ENCODE data around the gene PGA3.
"Not testable (repeated sequence)": the region's sequence is repeated elsewhere in the genome, so short reads cannot be mapped to it uniquely, and the experiment has no call there.

- not testable (repeated sequence) for TF ChIP-seq PPARA (CRISPR knock-in tag; IDR thresholded peaks at IDR 0.05; ENCODE audit: borderline replicate concordance); ESRRG (CRISPR knock-in tag; IDR thresholded peaks at IDR 0.05); POU6F1 (CRISPR knock-in tag; IDR thresholded peaks at IDR 0.05; ENCODE audit: borderline replicate concordance, low read depth); ARNTL (CRISPR knock-in tag; IDR thresholded peaks at IDR 0.05; ENCODE audit: borderline replicate concordance, low read depth); ZFP3 (CRISPR knock-in tag; IDR thresholded peaks at IDR 0.05); ZFP30 (CRISPR knock-in tag; IDR thresholded peaks at IDR 0.05); ISL1 (CRISPR knock-in tag; IDR thresholded peaks at IDR 0.05); OSR1 (CRISPR knock-in tag; IDR thresholded peaks at IDR 0.05); RARB (CRISPR knock-in tag; IDR thresholded peaks at IDR 0.05)
These were observed 7.3 kb downstream of the PGA3 start for GRCh38 chr11:61210629-61211028.
